NCI-H526 treated with DMSO at 0.1 percent for 48 hours (cell line): ENCODE measurements around the gene CD37.
A peak's percentile ranks its signal among the peaks of the same experiment; 100 is the strongest.
"Not testable (repeated sequence)": the region's sequence is repeated elsewhere in the genome, so short reads cannot be mapped to it uniquely, and the experiment has no call there.

Experiments
- DNase-seq: peaks from one replicate; lab custom pipeline; 2025; lab: John Stamatoyannopoulos, UW

CD37 gene

GRCh38 chr19:49331187-49331586 is 4.0 kb upstream of the CD37 start:
- DNase-seq: not testable (repeated sequence)

GRCh38 chr19:49331616-49332055 is 3.6 kb upstream of the CD37 start:
- DNase-seq: no peak

DNA sequence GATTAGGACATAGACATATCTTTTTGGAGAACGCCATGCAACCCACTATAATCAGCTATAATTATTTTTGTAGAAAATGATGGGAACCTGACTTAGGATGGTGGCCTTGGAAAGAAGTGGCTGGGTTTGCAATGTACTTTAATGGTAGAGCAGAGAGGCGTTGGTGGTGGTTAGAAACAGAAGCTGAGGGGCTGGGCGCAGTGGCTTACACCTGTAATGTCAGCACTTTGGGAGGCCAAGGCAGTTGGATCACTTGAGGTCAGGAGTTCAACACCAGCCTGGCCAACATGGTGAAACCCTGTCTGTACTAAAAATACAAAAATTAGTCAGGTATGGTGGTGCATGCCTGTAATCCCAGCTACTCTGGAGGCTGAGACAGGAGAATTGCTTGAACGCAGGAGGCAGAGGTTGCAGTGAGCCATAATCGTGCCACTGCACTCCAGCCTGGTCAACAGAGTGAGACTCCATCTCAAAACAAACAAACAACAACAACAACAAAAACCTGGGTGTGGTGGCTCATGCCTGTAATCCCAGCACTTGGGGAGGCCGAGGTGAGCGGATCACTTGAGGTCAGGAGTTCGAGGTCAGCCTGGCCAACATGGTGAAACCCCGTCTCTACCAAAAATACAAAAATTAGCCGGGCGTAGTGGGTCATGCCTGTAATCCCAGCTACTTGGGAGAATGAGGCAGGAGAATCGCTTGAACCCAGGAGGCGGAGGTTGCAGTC is 2.4 kb upstream of the CD37 start:
- not testable (repeated sequence) for DNase-seq

- DNase-seq: no peak
Observed at GRCh38 chr19:49333418-49333805, 1.8 kb upstream of the CD37 start.

- DNase-seq: no peak
Observed at GRCh38 chr19:49333811-49334288, 1.4 kb upstream of the CD37 start.

GRCh38 chr19:49335784-49336481 is 727 bp downstream of the CD37 start:
- no peak for DNase-seq

DNA sequence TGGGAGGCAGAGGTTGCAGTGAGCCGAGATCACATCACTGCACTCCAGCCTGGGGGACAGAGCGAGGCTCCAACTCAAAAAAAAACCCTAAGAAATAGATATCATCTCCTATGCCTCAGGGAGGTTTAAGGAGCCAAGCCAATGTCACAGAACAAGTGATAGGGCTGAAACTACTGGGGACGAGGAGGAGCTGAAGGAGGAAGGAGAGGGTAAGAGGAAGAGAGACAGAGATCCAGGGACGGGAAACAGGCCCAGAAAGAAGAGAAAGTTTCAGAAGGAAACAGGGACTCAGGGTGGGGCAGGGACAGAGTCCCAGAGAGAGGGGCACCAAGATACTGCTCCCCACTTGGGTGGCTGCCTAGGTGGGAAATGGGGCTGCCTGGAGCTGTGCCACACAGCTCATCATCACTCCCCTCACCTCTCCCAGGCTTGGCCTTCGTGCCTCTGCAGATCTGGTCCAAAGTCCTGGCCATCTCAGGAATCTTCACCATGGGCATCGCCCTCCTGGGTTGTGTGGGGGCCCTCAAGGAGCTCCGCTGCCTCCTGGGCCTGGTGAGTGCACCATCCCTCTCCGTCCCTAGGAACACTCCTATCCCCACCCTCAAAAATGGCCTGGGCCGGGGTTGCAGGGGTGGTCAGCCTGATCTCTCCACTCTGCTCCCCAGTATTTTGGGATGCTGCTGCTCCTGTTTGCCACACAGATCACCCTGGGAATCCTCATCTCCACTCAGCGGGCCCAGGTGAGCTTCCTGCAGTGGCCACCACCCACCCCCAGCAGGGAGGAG is 1.5 kb downstream of the CD37 start:
- DNase-seq: no peak

DNA sequence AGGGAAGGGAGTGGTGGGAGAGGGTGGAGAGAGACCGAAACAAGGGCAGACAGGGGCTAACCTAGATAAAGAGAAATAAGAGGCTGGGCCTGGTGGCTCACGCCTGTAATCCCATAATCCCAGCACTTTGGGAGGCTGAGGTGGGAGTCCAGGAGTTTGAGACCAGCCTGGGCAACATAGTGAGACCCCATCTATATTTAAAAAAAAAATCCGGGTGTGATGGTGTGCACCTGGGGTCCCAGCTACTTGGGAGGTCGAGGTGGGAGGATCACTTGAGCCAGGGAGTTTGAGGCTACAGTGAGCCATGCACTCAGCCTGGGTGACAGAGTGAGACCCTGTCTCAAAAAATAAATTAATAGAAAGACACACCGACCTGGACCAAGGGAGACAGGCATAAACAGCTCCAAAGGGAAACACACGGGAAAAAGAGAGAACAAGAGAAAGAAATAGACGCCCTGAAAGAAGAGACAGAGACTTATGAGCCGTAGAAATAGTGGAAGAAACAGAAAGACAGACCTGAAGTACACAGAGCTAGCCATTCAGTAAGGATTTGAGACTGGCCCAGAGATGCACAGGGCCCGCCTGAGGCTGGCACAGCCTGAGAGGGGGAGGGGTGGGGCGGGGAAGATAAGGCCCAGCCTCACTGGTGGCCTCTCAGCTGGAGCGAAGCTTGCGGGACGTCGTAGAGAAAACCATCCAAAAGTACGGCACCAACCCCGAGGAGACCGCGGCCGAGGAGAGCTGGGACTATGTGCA is 2.2 kb downstream of the CD37 start:
- no peak for DNase-seq

DNA sequence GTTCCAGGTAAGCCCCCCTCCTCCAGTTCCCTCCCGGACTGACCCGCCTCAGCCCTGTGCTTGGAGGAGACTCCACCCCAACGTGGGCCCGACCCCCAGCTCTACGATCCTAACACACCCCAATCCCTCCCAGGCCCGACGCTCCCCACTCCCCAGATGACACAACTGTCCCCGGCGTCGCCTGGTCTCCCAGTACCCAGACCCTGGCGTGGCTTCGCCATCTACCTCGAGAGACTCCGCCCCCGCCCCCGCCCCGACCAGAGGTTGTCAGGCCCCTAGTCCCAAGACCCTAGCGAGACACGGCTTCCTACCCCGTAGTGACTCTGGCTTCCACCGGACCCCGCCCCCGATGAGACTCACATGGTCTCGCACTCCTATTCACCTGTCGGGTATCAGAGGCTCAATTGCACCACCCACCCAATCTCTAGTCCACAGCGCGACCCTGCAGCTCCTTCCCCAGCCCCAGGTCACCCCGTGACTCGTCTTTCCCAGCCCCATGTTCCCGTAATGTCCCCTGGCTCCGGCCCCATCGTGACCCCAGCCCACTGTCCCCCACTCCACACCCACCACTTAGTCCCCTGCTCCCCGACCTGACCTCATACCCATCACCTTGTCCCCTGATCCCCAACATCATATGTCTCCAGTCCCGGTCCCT is 2.9 kb downstream of the CD37 start:
- DNase-seq: no peak

DNA sequence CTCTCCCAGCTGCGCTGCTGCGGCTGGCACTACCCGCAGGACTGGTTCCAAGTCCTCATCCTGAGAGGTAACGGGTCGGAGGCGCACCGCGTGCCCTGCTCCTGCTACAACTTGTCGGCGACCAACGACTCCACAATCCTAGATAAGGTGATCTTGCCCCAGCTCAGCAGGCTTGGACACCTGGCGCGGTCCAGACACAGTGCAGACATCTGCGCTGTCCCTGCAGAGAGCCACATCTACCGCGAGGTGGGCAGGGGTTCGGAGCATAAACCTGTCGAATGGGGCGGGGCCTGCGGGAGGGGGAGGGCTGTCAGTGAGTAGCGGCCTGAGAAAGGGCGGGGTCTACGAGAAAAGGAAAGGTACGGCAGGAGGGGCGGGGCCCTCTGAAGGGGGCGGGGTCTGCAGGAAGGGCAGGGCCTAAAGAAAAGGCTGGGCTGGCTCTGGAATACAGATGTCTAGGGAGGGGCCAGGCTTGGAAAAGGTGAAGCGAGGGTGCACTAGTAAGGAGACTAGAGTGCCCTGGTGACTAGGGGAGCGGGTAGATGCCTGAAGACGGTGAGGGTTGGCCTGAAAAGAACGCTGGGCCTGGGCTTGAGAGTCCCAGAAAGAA is 3.6 kb downstream of the CD37 start:
- DNase-seq: peak; percentile 66

GRCh38 chr19:49339301-49340068 is 4.3 kb downstream of the CD37 start:
- peak; percentile 66 for DNase-seq

DNA sequence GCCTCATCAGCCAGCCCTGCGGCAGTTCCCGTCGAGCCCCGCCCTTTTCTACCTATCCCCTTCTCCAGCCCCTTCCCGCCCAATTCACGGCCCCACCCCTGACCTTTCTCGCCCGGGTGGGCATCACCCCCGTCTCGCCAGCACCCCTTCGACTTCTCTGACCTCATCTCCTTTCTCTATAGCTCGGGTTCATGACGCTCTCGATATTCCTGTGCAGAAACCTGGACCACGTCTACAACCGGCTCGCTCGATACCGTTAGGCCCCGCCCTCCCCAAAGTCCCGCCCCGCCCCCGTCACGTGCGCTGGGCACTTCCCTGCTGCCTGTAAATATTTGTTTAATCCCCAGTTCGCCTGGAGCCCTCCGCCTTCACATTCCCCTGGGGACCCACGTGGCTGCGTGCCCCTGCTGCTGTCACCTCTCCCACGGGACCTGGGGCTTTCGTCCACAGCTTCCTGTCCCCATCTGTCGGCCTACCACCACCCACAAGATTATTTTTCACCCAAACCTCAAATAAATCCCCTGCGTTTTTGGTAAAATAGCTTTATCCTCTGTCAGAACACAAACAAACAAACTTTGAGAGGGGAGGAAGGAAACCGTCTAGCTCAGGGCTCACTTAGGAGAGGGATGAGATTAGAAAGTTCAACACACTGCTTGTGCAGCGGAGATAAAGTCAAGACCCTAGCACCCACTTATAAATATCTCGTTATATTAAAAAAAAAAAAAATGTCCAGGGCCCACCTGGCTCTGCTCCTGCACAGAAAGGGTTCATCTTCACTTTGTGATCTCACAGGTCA is 5.1 kb downstream of the CD37 start:
- peak; percentile 35 for DNase-seq

DNA sequence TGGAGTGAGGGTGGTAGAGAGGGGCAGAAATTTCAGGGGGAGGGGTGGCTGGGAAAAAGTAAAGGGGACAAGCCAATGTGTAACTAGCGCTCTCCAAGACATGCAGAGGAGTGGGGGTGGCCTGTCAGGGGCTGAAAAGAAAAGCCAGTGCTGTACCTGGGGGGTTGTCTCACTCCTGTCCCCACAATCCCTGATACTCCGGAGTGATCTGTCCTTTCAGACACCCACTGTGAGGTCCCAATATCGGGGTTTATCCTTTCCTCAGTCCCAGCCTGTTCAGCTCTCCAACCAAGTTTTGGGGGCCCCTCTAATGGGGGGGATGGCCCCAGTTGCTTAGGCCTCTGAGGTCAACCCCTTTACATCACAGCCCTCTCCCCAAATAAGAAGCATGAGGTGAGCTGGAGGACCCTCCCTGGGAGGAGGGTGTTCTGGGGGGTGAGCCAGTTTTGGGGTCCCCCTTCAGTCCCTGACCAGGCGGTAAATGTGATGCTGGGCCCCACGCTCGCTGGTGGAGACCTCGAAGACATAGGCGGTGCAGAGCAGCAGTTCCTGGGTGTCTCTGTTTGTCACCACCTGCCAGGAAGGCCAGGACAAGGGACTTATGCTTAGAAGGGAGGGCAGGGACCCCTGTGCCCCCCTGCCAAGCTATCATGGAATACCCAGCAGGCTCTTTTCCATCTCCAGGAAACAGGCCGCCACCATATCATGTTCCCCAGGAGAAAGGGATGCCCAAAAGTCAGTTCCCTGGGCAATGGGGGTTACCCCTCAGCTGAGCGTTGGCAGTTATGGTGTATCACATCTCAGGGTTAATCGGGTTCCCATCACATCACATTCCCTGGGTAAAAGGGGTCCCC is 5.9 kb downstream of the CD37 start:
- no peak for DNase-seq

- no peak for DNase-seq
Observed at GRCh38 chr19:49342291-49342721, 7.1 kb downstream of the CD37 start.

DNA sequence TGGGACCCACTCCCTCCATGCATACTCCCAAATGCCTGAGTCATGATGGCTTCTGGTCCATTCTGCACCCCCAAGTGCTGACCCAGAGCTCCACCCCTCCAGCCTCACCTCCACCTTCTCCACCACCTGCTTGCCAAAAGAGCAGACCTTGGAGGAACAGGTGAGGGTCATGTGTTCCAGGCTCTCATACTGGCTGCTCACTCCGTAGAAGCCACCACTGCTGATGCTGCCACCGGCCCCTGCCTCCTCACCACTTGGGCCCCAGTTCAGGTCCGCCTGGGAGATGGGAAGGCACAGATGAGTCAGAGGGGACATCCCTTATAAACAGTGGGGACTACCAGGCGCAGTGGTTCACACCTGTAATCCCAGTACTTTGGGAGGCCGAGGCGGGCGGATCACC is 7.9 kb downstream of the CD37 start:
- DNase-seq: no peak

DNA sequence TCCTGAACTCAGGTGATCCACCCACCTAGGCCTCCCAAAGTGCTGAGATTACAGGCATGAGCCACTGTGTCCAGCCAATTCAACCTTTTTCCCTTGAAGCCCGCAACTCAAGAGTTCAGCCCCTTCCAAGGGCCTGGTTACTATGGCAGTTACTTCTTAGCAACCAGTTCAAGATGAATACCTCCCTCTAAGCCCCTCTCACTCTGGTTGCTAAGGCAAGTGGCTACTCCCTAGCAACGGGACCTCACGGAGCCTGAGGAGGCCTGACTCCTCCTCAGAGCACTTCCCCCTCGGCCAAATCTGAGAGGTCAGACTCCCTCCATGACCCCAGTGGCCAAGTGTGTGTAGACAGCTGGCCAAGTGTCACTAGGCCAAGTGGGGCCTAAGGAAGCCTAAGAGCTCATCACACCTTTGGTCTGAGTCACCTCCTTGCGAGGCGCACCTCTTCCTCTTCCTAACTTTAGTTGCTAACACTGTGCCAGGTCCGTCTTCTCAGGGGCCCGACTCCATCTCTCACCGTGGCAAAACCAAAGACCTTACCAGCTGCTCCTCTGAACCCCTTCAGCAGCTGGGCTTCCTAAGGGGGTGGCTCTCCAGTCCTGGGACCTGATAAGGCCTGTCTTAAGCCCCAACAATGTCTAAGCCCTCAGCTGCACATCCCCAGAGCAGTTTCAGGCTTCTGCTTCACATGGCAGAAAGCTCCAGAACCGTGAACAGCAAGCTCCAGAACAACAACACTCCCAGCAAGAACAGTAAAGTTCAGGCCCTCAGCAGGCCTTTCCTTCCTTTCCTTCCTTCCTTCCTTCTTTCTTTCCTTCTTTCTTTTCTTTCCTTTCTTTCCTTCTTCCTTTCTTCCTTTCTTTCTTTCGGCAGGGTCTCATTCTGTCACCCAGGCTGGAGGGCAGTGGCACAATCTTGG is 9.6 kb downstream of the CD37 start:
- DNase-seq: no peak

GRCh38 chr19:49347191-49347590 is 12.0 kb downstream of the CD37 start:
- no peak for DNase-seq
